HG03280 (cell line): ENCODE measurements around the gene SYT17.

Experiments
- ATAC-seq: cut with Tn5 transposase; IDR thresholded peaks from one replicate; pipeline ENCODE4 v1.9.1; 2021; ENCODE audit warnings: mild to moderate bottlenecking, moderate library complexity; ENCODE audit not compliant: unreplicated experiment

SYT17 gene

DNA sequence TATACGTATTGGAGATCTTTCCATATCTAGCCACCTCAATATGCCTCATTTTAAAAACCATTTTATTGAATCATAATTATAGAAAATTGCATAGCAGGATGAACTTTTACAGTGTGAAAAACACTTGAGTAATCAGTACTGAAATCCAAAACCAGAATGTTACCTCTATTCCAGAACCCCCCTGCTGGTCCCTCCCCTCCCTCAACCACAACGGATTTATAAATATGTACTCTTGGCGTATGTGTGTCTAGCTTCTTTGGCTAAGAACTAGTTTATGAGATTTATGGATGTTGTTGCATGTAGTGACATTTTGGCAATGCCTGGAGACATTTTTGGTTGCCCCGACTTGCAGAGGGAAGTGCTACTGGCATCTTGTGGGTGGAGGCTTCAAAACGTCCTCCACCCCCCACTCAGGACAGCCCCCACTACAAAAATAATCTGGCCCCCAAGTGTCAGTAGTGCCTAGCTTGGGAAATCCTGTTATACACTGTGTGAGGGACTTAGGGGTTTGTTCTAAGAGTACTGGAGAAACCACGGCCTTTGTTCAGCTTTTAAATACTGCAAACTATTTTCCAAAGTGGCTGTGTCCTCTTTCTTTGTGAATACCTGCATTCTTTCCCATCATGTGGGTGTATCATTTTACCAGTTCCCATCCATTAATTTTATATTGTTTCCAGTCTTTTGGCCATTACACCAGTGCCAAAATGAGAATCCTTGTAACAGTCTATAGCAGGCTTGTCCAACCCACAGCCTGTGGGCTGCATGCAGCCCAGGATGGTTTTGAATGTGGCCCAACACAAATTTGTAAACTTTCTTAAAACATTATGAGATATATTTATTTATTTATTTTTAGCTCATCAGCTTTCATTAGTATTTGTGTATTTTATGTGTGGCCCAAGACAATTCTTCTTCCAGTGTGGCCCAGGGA, 30.6 kb upstream of the SYT17 start:
- no peak for ATAC-seq

DNA sequence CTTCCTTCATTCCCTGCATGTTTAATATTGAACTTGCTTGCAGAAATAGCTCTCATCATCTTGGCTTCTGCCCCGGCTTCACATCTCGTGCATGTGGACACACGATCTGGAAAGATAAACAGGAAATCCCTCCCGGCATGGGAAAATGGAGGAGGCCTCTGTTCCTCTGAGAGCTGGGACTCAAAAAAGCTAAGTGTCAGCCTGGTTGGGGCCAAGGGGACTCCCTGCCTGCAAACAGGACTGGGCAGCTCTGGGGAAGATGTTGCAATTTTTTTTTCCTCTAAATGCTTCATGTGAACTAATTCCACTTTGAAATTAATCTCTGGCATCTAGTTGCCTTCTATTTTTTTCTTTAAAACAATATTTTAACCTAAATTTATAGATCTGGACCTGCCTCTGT, 29.4 kb upstream of the SYT17 start:
- ATAC-seq, result no peak

DNA sequence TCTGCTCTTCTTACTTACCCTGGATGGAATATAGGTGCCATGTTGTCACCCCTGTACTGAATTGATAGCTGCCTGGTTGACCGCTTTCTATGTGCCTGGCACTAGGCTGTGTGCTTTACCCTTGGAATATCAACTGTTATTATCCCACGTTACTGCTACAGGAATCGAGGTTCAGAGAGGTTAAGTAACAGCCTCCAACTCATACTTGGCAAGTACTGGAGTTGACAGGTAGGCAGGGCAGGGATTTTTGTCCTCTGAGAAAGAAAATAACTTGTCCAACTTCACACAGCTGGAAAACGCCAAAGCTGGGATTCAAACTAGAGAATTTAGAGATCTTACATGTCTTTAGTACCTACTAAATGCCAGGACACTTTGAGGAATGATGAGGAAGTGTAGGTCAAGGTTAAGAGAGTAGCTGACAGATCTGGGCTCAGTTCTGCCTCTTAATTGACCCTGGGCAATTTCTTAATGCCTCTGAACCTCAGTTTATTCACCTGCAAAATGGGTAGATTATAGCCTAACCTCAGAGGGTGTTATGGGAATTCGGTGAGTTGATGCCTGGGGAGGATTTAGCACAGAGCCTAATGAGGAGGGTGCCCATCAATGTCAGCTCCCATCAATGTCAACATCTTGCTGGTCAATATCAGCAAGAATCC, 28.5 kb upstream of the SYT17 start:
- no peak for ATAC-seq

DNA sequence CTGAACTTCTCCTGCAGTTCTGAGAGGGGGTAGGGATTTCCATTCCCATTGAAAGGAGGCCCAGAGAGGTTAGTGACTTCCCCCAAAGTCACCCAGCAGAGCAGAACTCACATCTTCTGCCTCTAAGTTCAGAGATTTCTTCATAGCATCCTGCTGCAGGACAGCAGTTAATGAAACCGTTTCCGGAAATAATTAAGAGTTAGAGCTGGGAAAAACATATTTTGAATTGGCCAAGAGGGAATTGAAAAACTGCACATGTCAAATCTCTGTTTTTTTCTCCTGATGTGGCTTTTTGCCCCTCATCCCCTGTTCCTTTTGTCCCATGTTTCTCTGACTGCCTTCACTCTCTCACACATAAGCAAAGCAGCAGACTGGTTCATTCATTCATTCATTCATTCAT, 27.6 kb upstream of the SYT17 start:
- no peak for ATAC-seq

DNA sequence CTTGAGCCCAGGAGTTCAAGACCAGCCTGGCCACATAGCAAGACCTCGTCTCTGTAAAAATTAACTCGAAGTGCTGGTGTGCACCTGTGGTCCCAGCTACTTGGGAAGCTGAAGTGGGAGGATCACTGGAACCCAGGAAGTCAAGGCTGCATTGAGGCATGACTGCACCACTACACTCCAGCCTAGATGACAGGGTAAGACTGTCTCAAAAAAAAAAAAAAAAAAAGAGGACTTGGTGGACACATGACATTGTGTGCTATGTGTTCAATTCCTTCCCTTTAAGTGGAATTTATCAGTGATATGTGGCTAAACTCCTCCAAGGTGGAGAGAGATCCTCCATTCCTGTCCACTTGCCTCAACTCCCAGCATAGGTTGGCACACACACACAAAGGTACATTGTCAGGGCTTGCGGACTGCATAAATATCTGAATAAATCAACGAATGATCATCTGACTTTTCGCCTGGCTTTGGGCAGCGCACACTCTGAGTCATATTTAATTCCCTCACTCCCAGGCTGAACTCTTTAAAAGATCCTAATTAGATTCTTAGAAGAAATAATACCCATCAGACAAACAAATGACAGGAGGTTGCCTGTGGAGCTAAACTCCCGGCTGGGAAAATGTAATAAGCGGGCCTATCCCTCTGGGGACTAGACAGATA, 25.0 kb upstream of the SYT17 start:
- ATAC-seq, result no peak

DNA sequence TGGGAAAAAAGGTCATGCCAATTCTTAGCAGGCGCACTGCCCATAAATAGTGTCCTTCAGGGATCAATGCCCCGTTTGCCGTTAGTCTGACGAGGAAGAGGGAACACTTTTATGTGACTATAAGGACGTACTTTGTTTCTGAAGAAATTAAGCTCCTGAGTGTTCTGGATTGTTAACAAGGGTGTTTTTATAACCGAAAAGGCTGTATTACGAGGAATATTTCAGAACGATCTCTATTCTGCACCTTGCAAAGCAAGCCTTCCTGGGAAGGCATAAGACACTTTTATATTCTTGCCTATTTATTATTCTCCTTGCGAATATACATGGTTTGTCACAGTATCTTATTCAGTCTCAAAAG, 24.5 kb upstream of the SYT17 start:
- no peak for ATAC-seq

DNA sequence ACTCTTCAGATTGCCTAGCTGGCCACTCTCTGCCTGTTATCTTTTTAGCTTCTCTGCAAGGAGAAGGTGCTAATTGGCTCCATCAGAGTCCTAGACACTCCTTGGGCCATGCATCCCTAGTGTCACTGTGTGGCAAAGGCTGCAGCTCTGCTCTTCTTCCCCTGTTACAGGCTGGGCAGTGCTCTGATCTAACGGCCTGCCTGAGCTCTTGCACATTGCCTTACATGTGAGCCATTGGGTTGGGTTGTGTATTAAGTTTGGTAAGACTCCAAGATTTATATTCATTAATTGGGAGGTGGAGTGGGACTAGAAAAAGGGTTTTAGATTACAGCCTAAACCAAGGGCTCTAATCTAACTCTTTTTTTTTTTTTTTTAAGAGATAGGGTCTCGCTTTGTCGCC, 23.0 kb upstream of the SYT17 start:
- ATAC-seq, result no peak

DNA sequence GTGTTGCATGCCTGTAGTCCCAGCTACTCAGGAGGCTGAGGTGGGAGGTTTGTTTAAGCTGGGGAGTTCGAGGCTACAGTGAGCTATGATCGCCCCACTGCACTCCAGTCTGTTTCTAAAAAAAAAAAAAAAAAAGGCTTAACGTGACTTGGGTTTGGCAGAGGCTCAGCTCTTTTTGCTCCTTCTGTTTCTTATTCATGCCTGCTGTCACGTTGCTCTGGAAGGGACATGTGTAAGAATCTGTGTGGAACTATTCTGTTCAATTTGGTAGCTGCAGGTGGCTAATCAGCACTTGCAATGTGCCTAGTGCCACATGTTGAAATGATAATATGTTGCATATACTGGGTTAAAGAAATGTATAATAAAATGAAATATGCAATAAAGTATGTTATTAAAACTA, 20.9 kb upstream of the SYT17 start:
- ATAC-seq, result no peak

DNA sequence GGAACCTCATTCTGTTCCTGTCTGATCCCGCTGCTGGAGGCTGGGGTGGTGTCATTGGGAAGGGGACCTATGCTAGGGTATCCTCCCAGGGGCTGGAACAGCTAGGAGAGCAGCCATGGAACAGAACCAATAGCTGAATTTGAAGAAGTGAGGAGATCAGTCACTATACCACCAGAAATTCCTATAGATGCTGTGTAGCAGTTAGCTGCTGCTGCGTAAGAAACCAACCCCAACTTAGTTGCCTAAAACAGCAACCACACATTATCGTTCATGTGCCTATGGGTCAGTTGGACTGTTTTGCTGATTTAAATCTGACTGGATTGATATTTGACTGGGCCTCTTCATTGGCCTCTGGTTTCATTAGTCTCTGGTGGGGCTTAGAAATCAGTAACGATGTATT, 20.4 kb upstream of the SYT17 start:
- ATAC-seq, result no peak

DNA sequence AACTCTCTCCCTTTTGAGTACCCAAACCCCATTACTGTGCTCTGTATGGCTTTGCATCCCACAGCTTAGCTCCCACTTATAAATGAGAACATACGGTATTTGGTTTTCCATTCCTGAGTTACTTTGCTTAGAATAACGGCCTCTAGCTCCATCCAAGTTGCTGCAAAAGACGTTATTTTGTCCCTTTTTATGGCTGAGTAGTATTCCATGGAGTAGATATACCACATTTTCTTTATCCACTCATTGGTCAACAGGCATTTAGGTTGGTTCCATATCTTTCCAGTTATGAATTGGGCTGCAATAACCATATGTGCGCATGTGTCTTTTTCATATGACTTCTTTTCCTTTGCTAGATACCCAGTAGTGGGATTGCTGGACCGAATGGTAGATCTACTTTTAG, 19.9 kb upstream of the SYT17 start:
- ATAC-seq, result no peak

DNA sequence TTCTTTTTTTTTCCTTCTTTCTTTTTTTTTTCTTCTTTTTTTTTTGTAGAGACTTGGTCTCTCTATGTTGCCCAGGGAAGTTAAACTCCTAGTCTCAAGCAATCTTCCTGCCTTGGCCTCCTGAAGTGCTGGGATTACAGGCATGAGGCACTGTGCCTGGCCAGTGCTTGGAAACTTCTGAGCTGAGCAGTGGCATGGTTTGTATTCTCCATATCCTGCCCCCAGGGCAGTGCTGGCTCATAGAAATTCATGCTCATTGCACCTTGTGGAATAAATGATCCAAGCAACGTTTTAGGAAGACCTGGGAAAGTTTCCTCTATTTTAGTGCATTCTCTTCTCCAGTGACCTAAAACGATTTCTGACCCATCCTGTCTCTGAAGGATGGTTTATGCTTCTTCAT, 16.7 kb upstream of the SYT17 start:
- no peak for ATAC-seq

DNA sequence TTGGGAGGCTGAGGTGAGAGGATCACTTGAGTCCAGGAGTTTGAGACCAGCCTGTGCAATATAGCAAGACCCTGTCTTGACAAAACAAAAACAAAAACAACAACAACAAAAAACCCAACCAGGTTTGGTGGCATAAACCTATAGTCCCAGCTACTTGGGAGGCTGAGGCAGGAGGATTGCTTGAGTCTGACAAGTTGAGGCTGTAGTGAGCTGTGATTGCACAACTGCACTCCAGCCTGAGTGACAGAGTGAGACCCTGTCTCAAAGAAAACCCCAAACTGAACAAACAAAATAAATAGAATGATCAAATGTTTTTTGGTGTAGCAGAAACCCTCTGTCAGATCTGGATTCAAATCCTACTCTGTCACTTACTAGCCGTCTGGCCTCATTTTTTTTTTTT, 16.0 kb upstream of the SYT17 start:
- no peak for ATAC-seq

DNA sequence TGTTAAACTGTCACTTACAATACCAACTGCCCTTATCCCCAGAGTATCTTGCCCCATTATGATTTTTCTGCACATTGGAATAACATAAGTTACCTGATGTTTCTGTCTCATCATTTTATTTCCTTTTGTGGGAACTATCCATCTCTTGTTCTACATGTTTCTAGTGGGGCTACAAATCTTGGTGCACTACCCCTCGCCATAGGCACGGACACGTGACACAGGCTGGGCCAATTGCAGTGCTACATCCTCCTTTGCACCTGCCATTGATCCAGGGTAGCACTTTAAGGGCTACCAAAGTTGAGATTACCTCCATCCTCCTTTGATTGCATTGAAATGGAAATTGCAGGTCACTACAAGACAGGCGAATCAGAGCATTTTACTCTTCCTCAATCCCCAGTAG, 14.2 kb upstream of the SYT17 start:
- no peak for ATAC-seq

DNA sequence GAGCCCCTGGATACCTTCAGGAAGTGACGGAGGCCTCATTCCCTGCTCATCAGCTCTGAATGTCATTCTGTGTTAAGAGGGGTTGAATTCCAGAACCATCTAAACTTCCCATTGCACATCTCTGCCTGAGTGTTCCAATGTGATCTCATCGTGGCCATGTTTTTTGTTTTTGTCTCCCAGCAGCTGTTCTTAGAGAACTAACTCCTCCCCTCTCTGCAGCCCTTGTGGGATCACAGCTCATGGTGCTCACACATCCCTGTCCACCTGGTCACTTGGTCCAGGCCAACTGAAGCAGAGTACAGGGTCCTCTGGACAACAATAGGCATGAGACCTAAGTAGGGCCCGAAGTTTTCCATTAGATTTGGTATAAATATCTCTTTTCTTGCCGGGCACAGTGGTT, 6.0 kb upstream of the SYT17 start:
- ATAC-seq, result no peak

DNA sequence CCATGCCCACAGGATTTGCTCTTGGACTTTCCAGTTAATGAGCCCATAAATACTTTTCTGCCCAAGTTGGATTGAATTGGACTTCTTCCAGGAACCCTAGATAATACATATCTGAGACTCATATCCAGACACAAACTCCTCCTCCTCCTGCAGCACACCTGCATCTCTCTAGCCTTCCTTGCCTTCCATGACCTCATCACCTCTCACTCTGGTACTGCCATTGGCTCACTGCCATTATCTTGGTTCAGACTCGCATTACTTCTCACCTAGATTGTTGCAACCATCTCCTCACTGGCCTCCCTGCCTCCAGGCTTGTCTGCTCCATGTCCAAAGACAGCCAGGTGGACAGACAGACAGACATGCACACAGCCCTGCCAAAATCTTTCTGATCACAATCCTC, 4.8 kb upstream of the SYT17 start:
- no peak for ATAC-seq

DNA sequence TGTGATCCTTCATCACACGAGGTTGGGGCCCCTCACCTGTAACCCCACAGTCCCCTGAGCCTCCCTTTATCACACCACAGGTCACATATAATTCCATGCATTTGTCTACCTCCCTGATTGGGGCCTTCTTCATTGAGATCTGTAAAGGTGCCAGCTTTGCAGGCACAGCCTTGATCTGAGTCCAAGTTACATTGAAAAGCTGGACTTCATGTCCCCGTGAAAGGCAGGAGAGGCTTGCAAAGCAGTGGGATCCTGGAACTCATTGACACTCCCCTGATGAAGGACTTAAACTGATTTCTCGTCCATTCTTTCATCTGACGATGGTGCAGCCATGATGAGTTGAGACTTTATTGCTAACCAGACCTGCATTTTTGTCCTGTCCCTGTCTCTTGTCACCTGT, 3.8 kb upstream of the SYT17 start:
- ATAC-seq, result no peak

DNA sequence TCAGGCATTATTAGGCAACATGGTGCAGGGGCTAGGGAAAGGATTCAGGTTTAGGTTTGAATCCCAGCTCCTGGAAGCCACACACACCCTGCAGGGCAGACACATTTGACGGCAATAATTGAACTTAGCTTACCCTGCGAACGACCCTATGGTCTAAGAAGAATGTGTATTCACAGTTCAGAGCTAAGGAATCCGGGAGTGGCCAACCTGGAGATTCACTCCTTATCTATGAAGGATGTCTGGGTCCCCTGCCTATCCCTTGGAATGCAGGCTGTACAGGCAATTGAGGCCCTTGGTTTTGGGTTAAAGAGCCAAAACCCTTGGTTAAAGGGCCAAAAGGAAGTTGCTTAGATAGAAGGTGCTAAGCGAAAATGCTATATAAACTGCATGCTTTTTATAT, 2.9 kb upstream of the SYT17 start:
- ATAC-seq, result no peak

DNA sequence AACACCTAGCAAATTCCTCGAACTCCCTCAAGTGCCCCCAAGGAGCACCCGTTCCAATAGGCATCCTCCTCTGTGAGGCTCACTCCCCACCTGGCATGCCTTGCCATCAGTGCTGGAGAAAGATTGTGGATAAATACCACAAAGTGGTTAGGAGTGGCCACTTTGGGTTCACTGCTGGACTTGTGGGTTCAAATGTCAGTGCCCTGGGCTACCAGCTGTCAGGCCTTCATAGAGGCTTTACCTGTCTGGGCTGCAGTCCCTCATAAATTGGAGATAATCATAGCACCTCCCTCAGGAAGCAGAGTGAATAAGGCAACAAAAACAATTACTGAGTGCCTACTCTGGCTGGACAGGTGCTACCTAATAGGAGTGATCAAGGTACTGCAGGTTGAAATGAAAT, 1.5 kb upstream of the SYT17 start:
- ATAC-seq, result no peak

DNA sequence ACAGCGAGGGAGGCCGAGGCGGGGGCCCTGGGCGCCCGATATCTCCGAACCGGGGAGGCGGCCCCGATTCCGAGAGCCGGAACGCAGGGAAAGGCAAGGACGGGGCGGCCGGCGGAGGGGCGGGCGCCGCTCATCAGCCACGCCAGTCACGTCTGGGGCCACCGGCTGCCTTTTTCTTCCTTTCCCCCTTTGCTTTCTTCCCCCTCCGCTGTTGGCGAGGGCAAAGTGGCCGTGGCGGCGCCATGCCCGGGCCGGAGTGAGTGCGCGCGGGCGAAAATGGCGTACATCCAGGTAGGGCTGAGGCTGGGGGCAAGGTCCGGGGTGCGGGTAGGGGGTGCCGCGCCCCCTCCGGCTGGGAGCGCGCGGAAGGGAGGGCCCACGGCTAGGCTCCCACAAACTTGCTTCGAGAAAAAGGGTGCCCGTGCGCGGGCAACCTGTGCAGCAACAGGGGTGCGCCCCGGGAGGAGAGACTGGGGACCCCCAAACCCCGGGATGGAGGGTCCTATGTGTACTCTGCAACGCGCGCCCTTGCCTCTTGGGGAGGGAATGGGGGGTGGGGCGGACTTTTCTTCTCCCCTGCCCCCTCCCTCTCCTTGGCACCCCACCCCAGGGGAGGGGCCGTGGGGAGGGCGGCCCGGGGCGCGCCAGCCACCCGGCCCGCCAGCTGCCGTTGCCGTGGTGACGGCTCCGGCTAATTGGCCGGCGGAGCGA, 486 bp downstream of the SYT17 start:
- ATAC-seq, result no peak

DNA sequence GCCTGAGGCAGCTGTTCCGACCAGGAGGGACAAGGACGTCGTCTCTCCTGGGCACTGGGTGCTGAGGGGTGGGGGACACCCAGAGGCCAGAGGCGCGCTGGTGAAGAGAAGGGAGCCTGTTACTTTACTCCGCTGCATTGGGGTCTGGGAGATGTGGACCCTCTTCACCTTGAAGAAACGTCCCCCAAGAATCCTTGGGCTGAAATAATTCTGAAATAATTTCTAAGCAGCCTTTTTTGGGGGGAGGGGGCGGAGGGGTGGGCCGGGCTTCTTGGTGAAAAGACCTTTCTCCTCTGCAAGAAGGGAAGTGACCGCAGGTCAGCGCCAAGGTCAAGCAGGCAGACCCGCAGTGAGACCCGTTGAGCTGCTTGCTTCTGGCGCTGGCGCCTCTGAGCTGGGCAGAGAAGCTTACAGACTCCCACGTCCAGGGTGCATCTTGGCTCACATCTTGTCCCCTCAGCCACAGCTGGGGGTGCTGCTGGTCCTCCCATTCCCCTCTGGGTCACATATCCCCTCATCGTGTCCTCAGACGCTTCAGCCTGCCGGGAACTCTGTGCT, 1.1 kb downstream of the SYT17 start:
- no peak for ATAC-seq

DNA sequence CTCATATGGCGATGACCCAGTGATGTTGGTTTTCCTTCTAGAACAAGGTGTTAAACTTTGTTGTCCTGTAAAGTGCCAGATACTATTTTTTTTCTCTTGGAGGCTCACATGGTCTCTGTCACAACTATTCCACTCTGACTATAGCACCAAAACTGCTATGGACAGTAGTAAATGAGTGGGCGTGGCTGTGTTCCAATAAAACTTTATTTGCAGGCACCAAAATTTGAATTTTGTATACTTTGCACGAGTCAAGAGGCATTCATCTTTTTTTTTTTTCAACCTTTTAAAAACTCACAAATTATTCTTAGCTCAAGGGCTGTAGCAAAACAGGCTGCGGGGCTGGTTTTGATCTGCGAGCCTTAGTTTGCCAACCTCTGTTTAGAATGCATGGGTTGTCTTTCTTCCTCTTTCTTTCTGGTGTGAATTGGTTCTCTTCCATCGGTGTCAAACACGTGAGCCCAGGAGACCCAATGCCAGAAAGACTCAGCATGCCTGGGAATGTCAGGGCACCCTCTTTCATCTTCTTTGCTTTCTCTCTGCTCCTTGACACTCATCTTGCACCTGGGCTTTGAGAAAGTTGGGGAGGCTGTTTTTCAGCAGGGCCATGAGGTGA, 2.1 kb downstream of the SYT17 start:
- ATAC-seq, result no peak
